Lung (tissue), 12 donors: ENCODE data around the gene GOLT1A. TPM values are rescaled to one million over a fixed set of nuclear protein-coding genes. Genes with fewer than 3 reads are reported as not detected.

Source experiments
- ATAC-seq: fragments of 200-7000 bp; cut with Tn5 transposase; one replicate; pipeline ENCODE4 v1.9.1; 2020; ENCODE audit warnings: moderate number of reproducible peaks; ENCODE audit not compliant: insufficient read depth, low FRiP score
- DNase-seq, 3 donors: peaks; one replicate each; pipeline ENCODE4 v3.0.0-alpha.2; 2013 to 2017
- H3K27ac ChIP-seq, 2 donors: one replicate each; pipeline ENCODE4 v1.5.1; 2013; ENCODE audit warnings: mild to moderate bottlenecking in 2 of 2, moderate library complexity in 2 of 2, control low read depth in 1 of 2, inconsistent platforms in 1 of 2, low read depth in 1 of 2, low read length in 1 of 2
- H3K27me3 ChIP-seq, 3 donors: one replicate each; pipeline ENCODE4 v1.5.1; 2013; ENCODE audit warnings: low read length in 2 of 3; ENCODE audit not compliant: control insufficient read depth in 3 of 3, insufficient read depth in 3 of 3
- H3K36me3 ChIP-seq, 4 donors: one replicate each; pipeline ENCODE4 v1.5.1; 2013; ENCODE audit warnings: low read length in 4 of 4, mild to moderate bottlenecking in 1 of 4, moderate library complexity in 1 of 4; ENCODE audit not compliant: control insufficient read depth in 4 of 4, insufficient read depth in 4 of 4
- H3K4me1 ChIP-seq, 5 donors: one replicate each; pipeline ENCODE4 v1.5.1; 2013; ENCODE audit warnings: low read length in 5 of 5, mild to moderate bottlenecking in 2 of 5, moderate library complexity in 1 of 5; ENCODE audit not compliant: control insufficient read depth in 5 of 5, insufficient read depth in 5 of 5
- H3K4me3 ChIP-seq: one replicate; pipeline ENCODE4 v1.5.1; 2013; ENCODE audit warnings: mild to moderate bottlenecking, control low read depth, moderate library complexity
- H3K9ac ChIP-seq, 2 donors: one replicate each; pipeline ENCODE4 v1.5.1; 2013; ENCODE audit warnings: low read length in 2 of 2, control low read depth in 1 of 2; ENCODE audit not compliant: insufficient read depth in 1 of 2
- H3K9me3 ChIP-seq, 4 donors: one replicate each; pipeline ENCODE4 v1.5.1; 2013; ENCODE audit warnings: low read length in 3 of 4, mild to moderate bottlenecking in 1 of 4, moderate library complexity in 1 of 4; ENCODE audit not compliant: control insufficient read depth in 4 of 4, insufficient read depth in 3 of 4
- CTCF ChIP-seq: IDR thresholded peaks from 2 replicates; pipeline ENCODE4 v1.5.1; 2012; ENCODE audit warnings: mild to moderate bottlenecking; ENCODE audit errors: control extremely low read depth, extremely low read depth
- WGBS, 2 donors: extraction: QIAGEN DNeasy Blood & Tissue Kit; methylation state at CpG; one replicate each; pipeline ENCODE4 v1.1.7; 2013; 5-methylcytosine and 5-hydroxymethylcytosine counted together
- polyA plus RNA-seq, 2 donors: library from polyadenylated mRNA; stranded (reverse); fragments of 200-250 nt; gene quantifications; one replicate each; pipeline ENCODE4 v1.2.1, GENCODE V29; 2013
- total RNA-seq, 2 donors: library from RNA; depleted of rRNA in 1 of 2; stranded (reverse); fragments of >200 nt in 1 of 2; gene quantifications; one replicate each; pipeline ENCODE4 v1.2.1, GENCODE V29; 2014 to 2021
- donor health status: control.
- donor health status: control.
- donor health status: Bipolar disorder and iron deficiency.
- donor health status: healthy.
- donor health status: DM: yes; HTN: yes; CAD: no.

Gene GOLT1A
- total and polyA plus RNA-seq, 4 donors: 4.1 to 23.8 (median 7.7) TPM

- H3K27me3 ChIP-seq: peaks cover 0 to 9% (median 2%) of the 10 kb centered on the region in 3 donors
- no peaks in the 10 kb centered on the region for H3K9me3 ChIP-seq
- no peak for TF ChIP-seq CTCF
- H3K4me3 ChIP-seq: no peak overlapping the region
- H3K9ac ChIP-seq: no peak overlapping the region
- H3K4me1 ChIP-seq: no peaks in the 10 kb centered on the region
- no peak overlapping the region for H3K27ac ChIP-seq
- WGBS, 2 donors: 80 to 81% methylated on average over 7 of the region's 7 CpGs
- no peaks in the 10 kb centered on the region for H3K36me3 ChIP-seq
- ATAC-seq: no peak
- DNase-seq: no peak
Observed at GRCh38 chr1:204178487-204179281, 35.1 kb downstream of the GOLT1A start.

GRCh38 chr1:204177133-204177532 lies 36.7 kb downstream of the GOLT1A start:
- no peak for ATAC-seq
- H3K9me3 ChIP-seq: peaks cover 0 to 2% (median 0%) of the 10 kb centered on the region in 4 donors
- 29 to 35% methylated on average over 4 of the region's 4 CpGs for WGBS, 2 donors

GRCh38 chr1:204176049-204176448 lies 37.7 kb downstream of the GOLT1A start:
- 75 to 88% methylated on average over 5 of the region's 5 CpGs for WGBS, 2 donors
- peaks cover 0 to 2% (median 0%) of the 10 kb centered on the region in 4 donors for H3K9me3 ChIP-seq
- no peaks in the 10 kb centered on the region for H3K36me3 ChIP-seq
- DNase-seq: no peak
- peaks cover 0 to 9% (median 2%) of the 10 kb centered on the region in 3 donors for H3K27me3 ChIP-seq
- H3K4me3 ChIP-seq: no peak overlapping the region
- no peaks in the 10 kb centered on the region for H3K4me1 ChIP-seq
- no peak overlapping the region for H3K27ac ChIP-seq
- no peak for TF ChIP-seq CTCF
- ATAC-seq: no peak
- no peak overlapping the region for H3K9ac ChIP-seq

More at GRCh38 chr1:204177133-204177532, 36.7 kb downstream of the GOLT1A start:
- H3K27me3 ChIP-seq: peaks cover 0 to 9% (median 2%) of the 10 kb centered on the region in 3 donors
- no peaks in the 10 kb centered on the region for H3K4me1 ChIP-seq
- no peak for DNase-seq
- H3K36me3 ChIP-seq: no peaks in the 10 kb centered on the region
- no peak overlapping the region for H3K9ac ChIP-seq
- H3K4me3 ChIP-seq: no peak overlapping the region
- no peak overlapping the region for H3K27ac ChIP-seq
- TF ChIP-seq CTCF: no peak
